ENCODE measurements around the gene CHAT. TPM values are rescaled to one million over a fixed set of nuclear protein-coding genes. Genes with fewer than 3 reads are reported as not detected.
"Not testable (repeated sequence)": the region's sequence is repeated elsewhere in the genome, so short reads cannot be mapped to it uniquely, and the experiment has no call there.

Gene CHAT
- polyA plus RNA-seq, 3 donors, result 0.06 TPM; not detected in 2

DNA sequence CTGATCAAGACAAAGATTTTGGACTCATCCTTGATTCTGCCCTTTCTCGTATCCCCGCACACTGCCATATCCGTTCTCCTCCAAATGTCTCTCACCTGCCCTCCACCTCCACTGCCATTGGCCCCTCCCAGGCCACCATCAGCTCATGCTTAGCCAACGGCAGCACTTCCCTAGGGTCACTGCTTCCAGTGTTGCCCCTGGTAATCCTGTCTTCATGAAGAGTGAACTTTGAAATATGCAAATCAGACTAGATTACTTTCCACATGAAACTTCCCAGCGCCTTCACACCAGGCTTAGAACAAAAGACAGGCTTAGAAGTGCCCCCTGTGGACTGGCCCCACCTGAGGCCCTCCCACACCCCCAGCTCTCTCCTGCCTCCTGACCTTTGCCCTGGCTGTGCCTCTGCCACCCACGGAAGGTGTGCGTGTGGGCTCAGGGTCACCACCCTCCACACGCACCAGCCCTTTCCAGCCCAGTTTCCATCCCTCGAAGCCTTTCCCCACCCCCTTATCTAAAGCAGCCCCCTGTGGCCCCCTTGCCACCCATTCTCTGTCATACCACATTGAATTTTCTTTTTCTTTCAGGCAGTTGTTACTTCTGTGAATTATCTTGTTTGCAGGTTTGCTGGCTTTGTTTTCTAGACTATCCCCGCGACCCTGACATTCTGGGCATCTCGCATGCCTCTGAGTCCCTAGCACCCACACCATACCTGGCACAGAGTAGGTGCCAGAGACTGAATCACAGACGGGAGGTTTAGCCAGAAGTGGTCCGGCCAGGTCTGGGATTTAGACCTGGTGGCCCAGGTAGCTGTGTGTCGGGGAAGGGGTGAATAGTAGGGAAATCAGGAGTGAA is 38.8 kb downstream of the CHAT start:
- DNase-seq, result no peak

GRCh38 chr10:49653273-49653929 is 39.6 kb downstream of the CHAT start:
- no peak for DNase-seq

- no peak for DNase-seq
These were observed 40.3 kb downstream of the CHAT start for GRCh38 chr10:49654036-49654693.

GRCh38 chr10:49655099-49655498 is 41.3 kb downstream of the CHAT start:
- DNase-seq, result no peak

- no peak for DNase-seq
These were observed 43.1 kb downstream of the CHAT start for GRCh38 chr10:49656845-49657493.

- no peak for DNase-seq
These were observed 43.8 kb downstream of the CHAT start for GRCh38 chr10:49657606-49658005.

- DNase-seq, result no peak
These were observed 47.5 kb downstream of the CHAT start for GRCh38 chr10:49661140-49661856.

- no peak for DNase-seq
These were observed 48.5 kb downstream of the CHAT start for GRCh38 chr10:49662169-49662830.

DNA sequence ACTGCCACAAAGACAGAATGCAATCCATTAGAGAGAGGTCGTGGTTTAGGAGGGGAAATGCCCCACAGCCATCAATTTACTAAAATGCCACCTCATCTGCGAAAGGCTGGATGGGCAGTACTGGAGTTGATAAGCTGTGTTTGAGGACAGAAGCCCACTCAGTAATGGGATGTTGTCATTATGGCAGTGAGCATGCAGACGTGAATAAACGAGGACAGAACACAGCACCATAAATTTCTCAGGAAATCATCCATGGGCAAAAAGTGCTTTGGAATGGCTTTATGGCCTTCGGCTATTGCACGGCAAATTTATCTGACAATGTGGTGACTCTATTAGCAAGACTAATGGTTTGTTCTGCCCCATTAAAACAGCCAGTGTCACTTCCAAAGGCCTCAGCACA is 49.8 kb downstream of the CHAT start:
- DNase-seq, result no peak

DNA sequence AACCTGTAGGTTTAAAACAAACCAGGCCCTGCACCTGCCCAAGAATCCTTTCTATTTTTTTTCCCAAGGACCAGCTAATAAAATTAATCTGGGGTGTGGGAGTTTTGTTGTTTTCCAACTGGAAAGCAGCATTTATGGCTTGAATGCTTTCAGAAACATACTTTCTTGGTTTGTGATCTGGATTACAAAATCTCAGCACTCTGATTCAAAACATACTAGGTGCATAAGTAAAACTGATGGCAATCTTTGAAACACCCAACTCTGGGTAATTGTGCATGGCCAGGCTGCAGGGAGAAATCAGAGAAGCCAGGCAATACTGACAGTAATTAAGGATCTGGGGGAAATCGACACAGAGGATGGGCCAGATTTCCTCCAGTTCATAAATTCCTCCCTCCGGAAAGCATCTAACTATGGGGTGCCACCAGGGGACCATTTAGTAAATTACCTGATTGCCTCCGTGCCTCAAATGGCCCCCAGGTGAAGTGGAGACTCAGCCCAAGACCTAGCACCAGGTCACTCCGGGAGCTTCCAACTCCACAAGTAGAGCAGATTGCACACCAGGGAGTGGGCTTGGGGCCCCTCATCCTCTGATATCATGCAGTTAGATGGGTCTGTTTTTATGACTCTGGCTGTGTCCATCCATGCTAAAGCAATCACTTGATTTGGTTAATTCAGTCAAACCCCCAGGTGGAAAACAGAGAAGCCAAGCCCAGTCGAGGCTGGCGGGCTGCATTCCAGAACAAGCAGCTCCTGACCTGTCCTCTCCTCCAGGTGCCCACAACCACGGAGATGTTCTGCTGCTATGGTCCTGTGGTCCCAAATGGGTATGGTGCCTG is 50.4 kb downstream of the CHAT start:
- DNase-seq, result no peak

- no peak for DNase-seq
These were observed 51.1 kb downstream of the CHAT start for GRCh38 chr10:49664842-49665355.

DNA sequence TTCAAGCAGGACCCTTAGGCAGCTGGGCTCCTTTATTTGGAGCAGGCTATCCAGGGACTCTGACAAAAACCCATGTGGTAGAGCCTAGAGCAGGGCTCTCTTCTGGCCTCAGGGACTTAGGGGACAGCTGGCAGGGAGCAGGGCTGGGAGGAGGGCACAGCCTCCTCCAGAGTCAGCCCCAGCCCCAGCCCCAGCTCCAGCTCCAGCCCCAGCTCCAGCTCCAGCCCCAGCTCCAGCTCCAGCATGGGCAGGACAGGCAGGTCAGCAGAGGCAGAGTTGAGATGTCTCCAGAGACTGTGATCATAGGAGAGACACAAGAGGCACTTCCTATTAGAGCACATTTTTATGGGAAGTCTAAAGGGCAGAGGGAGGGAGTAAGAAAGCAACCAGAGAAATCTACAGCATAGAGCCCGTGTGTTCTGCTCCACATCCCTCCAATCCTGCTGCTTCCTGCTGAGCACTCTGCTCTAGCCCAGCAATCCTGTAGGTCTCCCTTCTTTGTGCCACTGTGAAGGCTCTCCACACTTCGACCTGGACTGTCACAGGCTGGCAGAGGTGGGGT is 52.3 kb downstream of the CHAT start:
- DNase-seq, result no peak

GRCh38 chr10:49666685-49667084 is 52.8 kb downstream of the CHAT start:
- DNase-seq, result no peak

DNA sequence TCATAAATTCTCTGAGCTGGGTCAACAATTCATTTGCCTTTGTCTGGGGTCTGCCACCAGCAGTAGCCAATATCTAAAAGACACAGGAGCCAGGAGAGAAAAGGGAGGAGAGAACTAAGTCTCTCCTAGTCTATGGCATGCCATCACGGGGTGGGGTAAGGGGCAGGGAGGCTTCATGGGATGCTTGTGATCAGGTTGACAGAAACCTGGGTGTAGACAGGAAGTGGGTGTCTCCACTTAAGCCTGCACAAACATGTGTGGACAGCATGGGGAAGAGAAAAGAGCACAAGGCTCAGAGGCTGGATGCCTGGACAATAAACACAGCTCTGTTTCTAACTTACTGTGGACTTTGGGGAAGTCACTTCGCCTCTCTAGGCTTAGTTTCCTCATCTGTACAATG is 54.2 kb downstream of the CHAT start:
- DNase-seq, result no peak

DNA sequence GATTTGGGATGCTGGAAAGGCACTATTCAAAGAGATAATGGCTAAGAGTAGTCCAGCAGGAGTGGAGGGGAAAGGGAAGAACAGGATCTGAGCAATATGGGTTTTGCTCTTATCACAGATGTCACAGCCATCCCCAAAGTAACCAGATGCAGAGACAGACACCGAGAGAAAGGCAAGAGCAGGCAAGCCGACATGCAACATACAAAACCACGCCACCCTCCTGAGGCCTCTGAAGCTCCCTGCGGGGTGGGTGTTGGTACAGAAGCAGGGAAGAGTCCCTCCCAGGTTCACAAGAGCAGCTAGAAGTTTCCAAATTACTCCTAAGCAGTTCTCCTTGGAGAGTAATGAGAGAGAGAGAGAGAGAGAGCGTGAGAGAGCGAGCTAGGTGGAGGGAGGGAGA is 54.8 kb downstream of the CHAT start:
- DNase-seq, result no peak

- DNase-seq, result no peak
These were observed 65.1 kb downstream of the CHAT start for GRCh38 chr10:49678827-49679479.

DNA sequence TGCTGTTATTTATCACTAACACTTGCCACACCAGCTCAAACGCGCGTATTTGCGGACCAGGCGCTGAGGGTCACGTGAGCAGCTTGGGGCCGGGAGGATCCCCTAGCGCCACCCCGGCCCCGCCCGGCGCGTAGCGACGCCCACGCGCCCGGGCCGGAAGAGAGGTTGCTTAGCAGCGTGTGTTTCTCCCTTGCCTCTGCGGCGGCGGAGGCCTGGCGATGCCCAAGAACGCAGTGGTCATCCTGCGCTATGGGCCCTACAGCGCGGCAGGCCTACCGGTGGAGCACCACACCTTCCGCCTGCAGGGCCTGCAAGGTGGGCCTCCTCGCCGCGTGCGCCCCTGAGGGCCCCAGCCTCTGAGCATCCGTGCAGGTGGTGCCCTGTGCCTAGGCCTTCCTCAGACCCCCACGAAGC is 65.7 kb downstream of the CHAT start, which contains the start of gene C10orf53:
C10orf53 (plus strand) TSS at position 172 of the 414 bp plus-strand sequence; CDS start at position 219, 47 bp downstream.
- DNase-seq, result peak; percentile 45

DNA sequence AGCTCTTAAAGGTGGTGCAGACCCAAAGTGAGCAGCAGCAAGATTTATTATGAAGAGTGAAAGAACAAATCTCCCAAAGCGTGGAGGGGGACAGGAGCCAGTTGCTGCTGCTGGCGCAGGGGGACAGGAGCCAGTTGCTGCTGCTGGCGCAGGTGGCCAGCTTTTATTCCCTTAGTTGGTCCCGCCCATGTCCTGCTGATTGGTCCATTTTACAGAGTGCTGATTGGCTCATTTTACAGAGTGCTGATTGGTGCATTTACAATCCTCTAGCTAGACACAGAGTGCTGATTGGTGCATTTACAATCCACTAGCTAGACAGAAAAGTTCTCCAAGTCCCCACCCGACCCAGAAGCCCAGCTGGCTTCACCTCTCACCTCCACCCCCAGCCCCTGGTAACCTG is 68.6 kb downstream of the CHAT start:
- not testable (repeated sequence) for DNase-seq

- DNase-seq, result no peak
These were observed 69.0 kb downstream of the CHAT start for GRCh38 chr10:49682879-49683278.
